ENCODE measurements around the gene RADX. TPM values are rescaled to one million over a fixed set of nuclear protein-coding genes. Genes with fewer than 3 reads are reported as not detected.

RADX gene
- total RNA-seq, 2 donors from 2014 or later, result 0.50 to 0.96 TPM

GRCh38 chrX:106716004-106716403 lies 104.2 kb downstream of the RADX start:
- H3K27ac ChIP-seq, result peak overlapping the region; percentile 19
- intact Hi-C loops (cut with DNase I), result no loop called here
- H3K9ac ChIP-seq (ENCODE audit: low read depth in 2 of 2, low read length in 2 of 2), result no peak overlapping the region
- TF ChIP-seq CTCF (IDR thresholded peaks at IDR 0.05), result no peak
- no peaks in the 10 kb centered on the region for H3K36me3 ChIP-seq
- DNase-seq, result no peak
- H3K9me3 ChIP-seq, result no peaks in the 10 kb centered on the region
- H3K4me1 ChIP-seq, result no peaks in the 10 kb centered on the region
- no peak overlapping the region for H3K4me3 ChIP-seq
- no peaks in the 10 kb centered on the region for H3K27me3 ChIP-seq

DNA sequence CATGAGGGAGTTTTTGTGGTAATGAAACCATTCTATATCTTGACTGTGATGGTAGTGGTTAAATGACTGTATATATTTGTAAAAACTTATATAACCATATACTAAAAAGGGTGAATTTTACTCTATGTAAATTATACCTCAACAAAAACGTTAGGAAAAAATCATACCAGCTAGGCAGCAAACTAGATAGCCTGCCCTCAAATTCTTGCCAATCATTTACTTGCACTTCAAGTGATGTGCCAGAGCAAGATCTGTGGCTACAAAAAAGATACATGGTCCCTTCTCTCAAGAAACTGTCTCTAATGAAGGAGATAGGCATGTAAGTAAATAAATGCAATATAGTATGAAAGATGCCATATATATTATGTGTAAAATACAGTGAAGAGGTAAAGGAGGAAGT lies 104.7 kb downstream of the RADX start:
- no peak overlapping the region for H3K4me3 ChIP-seq
- DNase-seq, result no peak
- H3K9ac ChIP-seq (ENCODE audit: low read depth in 2 of 2, low read length in 2 of 2), result no peak overlapping the region
- H3K4me1 ChIP-seq, result no peaks in the 10 kb centered on the region
- H3K27me3 ChIP-seq, result no peaks in the 10 kb centered on the region
- no peaks in the 10 kb centered on the region for H3K9me3 ChIP-seq
- peak overlapping the region; percentile 19 for H3K27ac ChIP-seq
- intact Hi-C loops (cut with DNase I), result no loop called here
- TF ChIP-seq CTCF (IDR thresholded peaks at IDR 0.05), result no peak
- H3K36me3 ChIP-seq, result no peaks in the 10 kb centered on the region

GRCh38 chrX:106718709-106719108 lies 106.9 kb downstream of the RADX start:
- DNase-seq, result no peak
- Histone ChIP-seq H3K36me3 (no peaks in the 10 kb centered on the region), H3K9me3 (no peaks in the 10 kb centered on the region), H3K27ac (no peak overlapping the region), H3K4me3 (no peak overlapping the region), H3K9ac (ENCODE audit: low read depth in 2 of 2, low read length in 2 of 2) (no peak overlapping the region), H3K4me1 (no peaks in the 10 kb centered on the region), H3K27me3 (no peaks in the 10 kb centered on the region)
- intact Hi-C loops (cut with DNase I), result no loop called here
- TF ChIP-seq CTCF (IDR thresholded peaks at IDR 0.05), result no peak

DNA sequence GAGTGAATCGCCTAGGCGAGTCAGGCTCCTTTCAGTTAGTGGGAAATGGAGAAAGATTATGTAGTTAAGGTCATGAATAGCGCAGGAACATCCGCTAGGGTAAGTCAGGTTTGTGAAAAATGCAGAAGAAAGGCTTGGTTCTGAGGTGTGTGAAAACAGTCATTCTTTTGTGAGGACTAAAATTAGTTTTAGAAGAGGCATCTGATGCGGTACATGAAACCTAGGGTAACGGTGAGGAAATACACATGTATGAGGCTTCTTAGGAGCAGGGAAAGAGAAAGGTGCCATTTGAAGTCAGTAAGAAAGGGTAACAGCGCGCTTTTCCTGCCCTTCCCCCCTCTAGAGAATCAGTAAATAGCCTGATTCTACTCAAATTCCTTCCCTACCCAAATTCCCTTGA lies 114.2 kb downstream of the RADX start:
- Histone ChIP-seq H3K27ac (peak overlapping the region; percentile 46), H3K4me3 (peak overlapping the region; percentile 53), H3K27me3 (no peaks in the 10 kb centered on the region), H3K4me1 (no peaks in the 10 kb centered on the region), H3K36me3 (no peaks in the 10 kb centered on the region), H3K9me3 (no peaks in the 10 kb centered on the region), H3K9ac (ENCODE audit: low read depth in 2 of 2, low read length in 2 of 2) (peak overlapping the region in 1 of 2 donors; percentile 62)
- intact Hi-C loops (cut with DNase I), result no loop called here
- no peak for DNase-seq
- TF ChIP-seq CTCF (IDR thresholded peaks at IDR 0.05), result no peak

GRCh38 chrX:106726485-106727437 lies 115.0 kb downstream of the RADX start, which contains the start of gene RNF128:
Gene RNF128, plus strand, starts transcription at chrX:106726701. Its CDS starts 213 bp downstream, at chrX:106726914.
- TF ChIP-seq CTCF (IDR thresholded peaks at IDR 0.05), result no peak
- Histone ChIP-seq H3K9ac (ENCODE audit: low read depth in 2 of 2, low read length in 2 of 2) (peak within 1 kb of the TSS; percentile 60 to 62), H3K27me3 (no peaks in the 10 kb centered on the region), H3K27ac (peak within 1 kb of the TSS; percentile 46), H3K9me3 (no peaks in the 10 kb centered on the region), H3K4me1 (no peaks in the 10 kb centered on the region), H3K4me3 (peak within 1 kb of the TSS; percentile 53), H3K36me3 (no peaks in the 10 kb centered on the region)
- intact Hi-C loops (cut with DNase I), result no loop called here
- DNase-seq, result peak; percentile 77

Measured in colonic mucosa (tissue), 4 donors.